Calu3 (cell line): ENCODE measurements around the gene FRMPD4. TPM values are rescaled to one million over a fixed set of nuclear protein-coding genes. Genes with fewer than 3 reads are reported as not detected.
A peak's percentile ranks its signal among the peaks of the same experiment; 100 is the strongest.

Experiments used
- BruUV-seq: library from RNA; stranded (reverse); fragments of 400-500 nt; replicated peaks from 2 replicates; lab custom pipeline; 2021; lab: Mats Ljungman, UMichigan
- CTCF ChIA-PET: fragments of 300-600 bp; sonication (Branson Sonifier 250); formaldehyde crosslinking; loops from one replicate; lab custom pipeline; 2022; ENCODE audit warnings: antibody characterized with exemption; lab: Charles Lee
- DNase-seq: peaks from one replicate; pipeline ENCODE4 v3.0.0; 2022
- H3K27ac Mint-ChIP-seq: one replicate; pipeline ENCODE4 v1.8.0; 2022; ENCODE audit warnings: mixed read lengths; ENCODE audit not compliant: unreplicated experiment
- H3K27me3 Mint-ChIP-seq: one replicate; pipeline ENCODE4 v1.8.0; 2022; ENCODE audit warnings: mixed read lengths; ENCODE audit not compliant: unreplicated experiment
- H3K36me3 Mint-ChIP-seq: one replicate; pipeline ENCODE4 v1.8.0; 2022; ENCODE audit warnings: mild to moderate bottlenecking, moderate library complexity, mixed read lengths; ENCODE audit not compliant: insufficient read depth, unreplicated experiment
- H3K4me1 Mint-ChIP-seq: one replicate; pipeline ENCODE4 v1.8.0; 2022; ENCODE audit warnings: mild to moderate bottlenecking, low read depth, mixed read lengths; ENCODE audit not compliant: unreplicated experiment
- H3K4me3 Mint-ChIP-seq: one replicate; pipeline ENCODE4 v1.8.0; 2022; ENCODE audit warnings: mild to moderate bottlenecking, low read depth, moderate library complexity, mixed read lengths; ENCODE audit not compliant: unreplicated experiment
- H3K9me3 Mint-ChIP-seq: one replicate; pipeline ENCODE4 v1.8.0; 2022; ENCODE audit warnings: low read depth, mixed read lengths; ENCODE audit not compliant: unreplicated experiment
- CTCF ChIP-seq: fragments of 200-600 bp; IDR thresholded peaks from one replicate; pipeline ENCODE4 v1.8.0; 2022; ENCODE audit warnings: antibody characterized with exemption; ENCODE audit not compliant: unreplicated experiment
- intact Hi-C: fragments of 100-400 bp; cut with micrococcal nuclease; formaldehyde crosslinking; loops from one replicate; pipeline ENCODE4 v1.10.0; 2022; ENCODE audit not compliant: unreplicated experiment
- total RNA-seq: library from RNA; stranded (reverse); gene quantifications from 2 replicates; pipeline ENCODE4 v1.2.3, GENCODE V29; 2022

FRMPD4 gene
- total RNA-seq, 1 experiment from 2014 or later: not detected

GRCh38 chrX:12489341-12489740 is 351.1 kb downstream of the FRMPD4 start:
- Mint-ChIP-seq H3K27me3 (peaks cover 19% of the 10 kb centered on the region), H3K4me1 (no peaks in the 10 kb centered on the region)
- TF ChIP-seq CTCF: no peak

GRCh38 chrX:12494400-12495138 is 356.3 kb downstream of the FRMPD4 start:
- H3K4me1 Mint-ChIP-seq: no peaks in the 10 kb centered on the region
- TF ChIP-seq CTCF: no peak
- no peak for DNase-seq
- H3K27ac Mint-ChIP-seq: no peak overlapping the region
- H3K36me3 Mint-ChIP-seq: no peaks in the 10 kb centered on the region
- no TSS peak for BruUV-seq
- no peak overlapping the region for H3K4me3 Mint-ChIP-seq
- intact Hi-C loops: loop anchor here (5.0 to 10.0 kb wide), 2 partner anchors 208 to 280 kb away; no protein-coding TSS in a partner anchor
- CTCF ChIA-PET: no interaction called here
- H3K9me3 Mint-ChIP-seq: no peaks in the 10 kb centered on the region
- peaks cover 17% of the 10 kb centered on the region for H3K27me3 Mint-ChIP-seq

More at GRCh38 chrX:12489341-12489740, 351.1 kb downstream of the FRMPD4 start:
- intact Hi-C loops: no loop called here
- H3K27ac Mint-ChIP-seq: no peak overlapping the region
- no TSS peak for BruUV-seq
- no peak overlapping the region for H3K4me3 Mint-ChIP-seq
- CTCF ChIA-PET: no interaction called here
- no peak for DNase-seq
- H3K36me3 Mint-ChIP-seq: no peaks in the 10 kb centered on the region
- H3K9me3 Mint-ChIP-seq: no peaks in the 10 kb centered on the region

- H3K27ac Mint-ChIP-seq: no peak overlapping the region
- H3K27me3 Mint-ChIP-seq: peaks cover 23% of the 10 kb centered on the region
- no peaks in the 10 kb centered on the region for H3K4me1 Mint-ChIP-seq
- no peak for TF ChIP-seq CTCF
- no peak overlapping the region for H3K4me3 Mint-ChIP-seq
- intact Hi-C loops: loop anchor here (5.0 to 10.0 kb wide), 2 partner anchors 206 to 278 kb away; no protein-coding TSS in a partner anchor
- DNase-seq: no peak
- CTCF ChIA-PET: no interaction called here
- no TSS peak for BruUV-seq
- H3K9me3 Mint-ChIP-seq: no peaks in the 10 kb centered on the region
- H3K36me3 Mint-ChIP-seq: no peaks in the 10 kb centered on the region
Observed at GRCh38 chrX:12496343-12496742, 358.1 kb downstream of the FRMPD4 start.

GRCh38 chrX:12497832-12498591 is 359.7 kb downstream of the FRMPD4 start:
- no peaks in the 10 kb centered on the region for H3K9me3 Mint-ChIP-seq
- CTCF ChIA-PET: interaction anchor here (0.8 kb wide), 1 partner anchor 204 kb away, joined by 5 read pairs; no protein-coding TSS in a partner anchor
- H3K36me3 Mint-ChIP-seq: no peaks in the 10 kb centered on the region
- BruUV-seq: no TSS peak
- TF ChIP-seq CTCF: peak; percentile 16
- DNase-seq: peak; percentile 21
- no peaks in the 10 kb centered on the region for H3K4me1 Mint-ChIP-seq
- no peak overlapping the region for H3K4me3 Mint-ChIP-seq
- intact Hi-C loops: loop anchor here (5.0 to 10.0 kb wide), 2 partner anchors 204 to 277 kb away; no protein-coding TSS in a partner anchor
- H3K27me3 Mint-ChIP-seq: peaks cover 38% of the 10 kb centered on the region
- H3K27ac Mint-ChIP-seq: no peak overlapping the region
